Mesothelial cell of epicardium (in vitro differentiated cells): ENCODE data around the gene MPP7. TPM values are rescaled to one million over a fixed set of nuclear protein-coding genes. Genes with fewer than 3 reads are reported as not detected.

Source experiments
- DNase-seq, 2 experiments: peaks; one replicate each; pipeline ENCODE4 v3.0.0; 2021; ENCODE audit warnings: low spot score in 2 of 2; ENCODE audit not compliant: unreplicated experiment in 2 of 2
- H3K27ac Mint-ChIP-seq: 2 replicates; pipeline ENCODE4 v1.8.0; 2021; ENCODE audit warnings: mixed read lengths
- H3K27me3 Mint-ChIP-seq: 2 replicates; pipeline ENCODE4 v1.8.0; 2021; ENCODE audit warnings: low read depth, mixed read lengths
- H3K36me3 Mint-ChIP-seq: 2 replicates; pipeline ENCODE4 v1.8.0; 2021; ENCODE audit warnings: mixed read lengths
- H3K4me1 Mint-ChIP-seq: 2 replicates; pipeline ENCODE4 v1.8.0; 2021; ENCODE audit warnings: mixed read lengths
- H3K4me3 Mint-ChIP-seq: 2 replicates; pipeline ENCODE4 v1.8.0; 2021; ENCODE audit warnings: mild to moderate bottlenecking, moderate library complexity, mixed read lengths
- H3K9me3 Mint-ChIP-seq: 2 replicates; pipeline ENCODE4 v1.8.0; 2021; ENCODE audit warnings: mixed read lengths
- CTCF ChIP-seq: fragments of 200-600 bp; sonication (generic); IDR thresholded peaks from one replicate; pipeline ENCODE4 v1.5.0; 2021; ENCODE audit warnings: antibody characterized with exemption; ENCODE audit not compliant: unreplicated experiment
- total RNA-seq: library from RNA; stranded (reverse); gene quantifications from 3 replicates; pipeline ENCODE4 v1.2.1, GENCODE V29; 2021

MPP7 gene
- total RNA-seq, 1 donor from 2014 or later: 10.6 TPM

- peaks cover 31% of the 10 kb centered on the region for H3K4me1 Mint-ChIP-seq
- H3K4me3 Mint-ChIP-seq: no peak overlapping the region
- H3K36me3 Mint-ChIP-seq: no peaks in the 10 kb centered on the region
- no peaks in the 10 kb centered on the region for H3K9me3 Mint-ChIP-seq
- TF ChIP-seq CTCF: no peak
- H3K27ac Mint-ChIP-seq: no peak overlapping the region
- H3K27me3 Mint-ChIP-seq: no peaks in the 10 kb centered on the region
- DNase-seq: no peak
Observed at GRCh38 chr10:28285816-28286215, 17.0 kb downstream of the MPP7 start.

DNA sequence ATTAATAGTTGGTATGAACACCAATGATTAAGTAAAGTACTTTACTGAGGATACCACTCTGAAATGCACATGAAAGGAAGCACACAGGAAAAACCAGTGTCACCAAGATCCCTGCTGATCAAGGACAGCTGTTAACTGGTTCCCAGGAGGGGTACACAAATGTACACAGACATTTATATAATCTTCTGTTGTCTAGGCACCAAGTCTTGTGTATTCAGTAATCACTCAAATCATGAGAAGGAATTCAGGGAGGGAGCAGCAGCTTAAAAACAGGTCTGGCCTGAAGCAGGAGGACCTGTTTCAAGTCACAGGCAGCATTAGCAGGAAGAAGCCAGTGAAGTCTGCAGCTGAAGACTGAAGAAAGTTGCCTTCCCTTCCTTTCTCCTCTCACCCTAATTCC lies 18.7 kb downstream of the MPP7 start:
- no peaks in the 10 kb centered on the region for H3K9me3 Mint-ChIP-seq
- no peak for DNase-seq
- no peak for TF ChIP-seq CTCF
- peak overlapping the region; percentile 88 for H3K27ac Mint-ChIP-seq
- no peaks in the 10 kb centered on the region for H3K27me3 Mint-ChIP-seq
- no peak overlapping the region for H3K4me3 Mint-ChIP-seq
- H3K36me3 Mint-ChIP-seq: no peaks in the 10 kb centered on the region
- peaks cover 39% of the 10 kb centered on the region for H3K4me1 Mint-ChIP-seq

DNA sequence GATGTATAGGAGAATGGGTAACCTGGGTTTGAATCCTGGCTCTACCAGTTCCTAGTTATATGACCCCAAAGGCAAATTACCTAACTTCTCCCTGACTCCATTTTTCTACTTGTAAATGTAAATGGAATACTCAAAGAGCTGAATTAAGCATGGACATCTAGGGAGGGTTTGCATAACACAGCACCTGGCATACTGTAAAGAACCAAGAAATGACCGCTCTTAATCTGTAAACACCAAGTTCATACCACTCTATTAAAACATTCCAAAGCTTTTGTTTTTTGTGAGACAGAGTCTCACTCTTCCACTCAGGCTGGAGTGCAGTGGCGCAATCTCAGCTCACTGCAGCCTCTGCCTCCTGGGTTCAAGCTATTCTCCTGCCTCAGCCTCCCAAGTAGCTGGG lies 19.6 kb downstream of the MPP7 start:
- Mint-ChIP-seq H3K4me3 (no peak overlapping the region), H3K27ac (no peak overlapping the region), H3K4me1 (peaks cover 39% of the 10 kb centered on the region), H3K36me3 (no peaks in the 10 kb centered on the region), H3K27me3 (no peaks in the 10 kb centered on the region), H3K9me3 (no peaks in the 10 kb centered on the region)
- DNase-seq: no peak
- no peak for TF ChIP-seq CTCF

DNA sequence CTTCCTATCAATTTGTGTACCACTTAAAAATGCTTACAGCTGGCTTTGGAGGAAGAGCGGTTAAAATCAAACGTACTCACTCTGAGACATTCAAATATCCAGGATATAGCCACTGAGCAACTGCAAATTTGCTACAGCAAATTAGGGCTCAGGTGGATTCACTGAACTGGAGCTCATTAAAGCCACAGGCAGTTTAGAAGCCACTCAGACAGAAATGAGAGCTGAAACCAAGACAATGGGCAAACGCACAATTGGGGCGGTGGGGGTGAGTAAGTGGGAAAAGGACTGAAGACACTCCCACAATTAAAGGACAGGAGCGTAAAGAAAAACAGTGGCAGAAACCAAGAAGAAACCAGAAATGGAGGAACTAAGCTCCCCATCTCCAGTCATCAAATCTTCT lies 20.5 kb downstream of the MPP7 start:
- H3K4me3 Mint-ChIP-seq: no peak overlapping the region
- no peaks in the 10 kb centered on the region for H3K27me3 Mint-ChIP-seq
- H3K27ac Mint-ChIP-seq: peak overlapping the region; percentile 86
- DNase-seq: no peak
- no peak for TF ChIP-seq CTCF
- H3K4me1 Mint-ChIP-seq: peaks cover 39% of the 10 kb centered on the region
- H3K36me3 Mint-ChIP-seq: no peaks in the 10 kb centered on the region
- no peaks in the 10 kb centered on the region for H3K9me3 Mint-ChIP-seq

- no peak overlapping the region for H3K4me3 Mint-ChIP-seq
- TF ChIP-seq CTCF: no peak
- H3K9me3 Mint-ChIP-seq: no peaks in the 10 kb centered on the region
- H3K27ac Mint-ChIP-seq: peak overlapping the region; percentile 86
- peaks cover 39% of the 10 kb centered on the region for H3K4me1 Mint-ChIP-seq
- no peak for DNase-seq
- no peaks in the 10 kb centered on the region for H3K27me3 Mint-ChIP-seq
- H3K36me3 Mint-ChIP-seq: no peaks in the 10 kb centered on the region
Observed at GRCh38 chr10:28281726-28282315, 21.0 kb downstream of the MPP7 start.

- Mint-ChIP-seq H3K27ac (peak overlapping the region; percentile 86), H3K9me3 (no peaks in the 10 kb centered on the region), H3K36me3 (no peaks in the 10 kb centered on the region), H3K27me3 (no peaks in the 10 kb centered on the region), H3K4me3 (no peak overlapping the region), H3K4me1 (peaks cover 39% of the 10 kb centered on the region)
- TF ChIP-seq CTCF: no peak
- no peak for DNase-seq
Observed at GRCh38 chr10:28280652-28281051, 22.2 kb downstream of the MPP7 start.
